SK-N-SH (cell line): ENCODE data around the gene CAMK2D. TPM values are rescaled to one million over a fixed set of nuclear protein-coding genes. Genes with fewer than 3 reads are reported as not detected.

Experiments
- CTCF ChIA-PET: fragments of 300-600, 350-600 bp; formaldehyde crosslinking; extraction: SDS; loops from one replicate; lab custom pipeline; 2021; lab: Yijun Ruan, JAX
- POLR2A ChIA-PET: fragments of 350-600 bp; sonication (Branson Sonifier 250); formaldehyde crosslinking; extraction: SDS; loops from one replicate; lab custom pipeline; 2020; ENCODE audit warnings: antibody characterized with exemption, inconsistent platforms; lab: Yijun Ruan, JAX
- DNase-seq: peaks from one replicate; pipeline ENCODE4 v3.0.0; 2012
- H2AFZ ChIP-seq: fragments of 200-600 bp; sonication (generic); 2 replicates; pipeline ENCODE4 v1.8.1; 2016; ENCODE audit warnings: antibody characterized with exemption, mild to moderate bottlenecking, low read depth
- H3F3A ChIP-seq: fragments of 200-600 bp; sonication (generic); replicated peaks from 2 replicates; pipeline ENCODE3; 2016; ENCODE audit warnings: antibody characterized with exemption, mild to moderate bottlenecking; ENCODE audit not compliant: insufficient read depth
- H3K27ac ChIP-seq, 2 experiments: fragments of 200-500 bp in 1 of 2; fragments of 200-600 bp in 1 of 2; sonication (Bioruptor generic) in 1 of 2; sonication (generic), shearing (Covaris generic) in 1 of 2; 2 replicates each; pipeline versions ENCODE4 v1.5.1 to v1.6.1; 2014 to 2016; ENCODE audit warnings: low read depth in 2 of 2, inconsistent platforms in 1 of 2, low read length in 1 of 2, mild to moderate bottlenecking in 1 of 2, mixed read lengths in 1 of 2
- H3K27me3 ChIP-seq: fragments of 200-600 bp; sonication (generic), shearing (Covaris generic); 2 replicates; pipeline ENCODE4 v1.6.1; 2016; ENCODE audit warnings: mixed run types; ENCODE audit not compliant: insufficient read depth
- H3K36me3 ChIP-seq, 2 experiments: fragments of 200-500 bp in 1 of 2; fragments of 200-600 bp in 1 of 2; sonication (Bioruptor generic) in 1 of 2; sonication (generic) in 1 of 2; replicated peaks in 1 of 2; 2 replicates each; pipeline versions ENCODE3 to v1.5.1; 2014 to 2016; ENCODE audit warnings: low read length in 1 of 2, mild to moderate bottlenecking in 1 of 2; ENCODE audit not compliant: insufficient read depth in 2 of 2, control insufficient read depth in 1 of 2
- H3K4me1 ChIP-seq, 2 experiments: fragments of 200-500 bp in 1 of 2; fragments of 200-600 bp in 1 of 2; sonication (Bioruptor generic) in 1 of 2; sonication (generic), shearing (Covaris generic) in 1 of 2; 2 replicates each; pipeline versions ENCODE4 v1.5.1 to v1.6.1; 2014 to 2016; ENCODE audit warnings: low read depth in 1 of 2, low read length in 1 of 2, mixed run types in 1 of 2; ENCODE audit not compliant: insufficient read depth in 2 of 2, control insufficient read depth in 1 of 2
- H3K4me2 ChIP-seq: fragments of 200-600 bp; sonication (generic), shearing (Covaris generic); 2 replicates; pipeline ENCODE4 v1.6.1; 2017; ENCODE audit warnings: mixed run types
- H3K4me3 ChIP-seq, 2 experiments: fragments of 200-500 bp in 1 of 2; fragments of 200-600 bp in 1 of 2; sonication (Bioruptor generic) in 1 of 2; sonication (generic), shearing (Covaris generic) in 1 of 2; 2 replicates each; pipeline versions ENCODE4 v1.5.1 to v1.8.1; 2014 to 2016; ENCODE audit warnings: low read depth in 2 of 2, inconsistent platforms in 1 of 2, low read length in 1 of 2, mild to moderate bottlenecking in 1 of 2, mixed read lengths in 1 of 2, moderate library complexity in 1 of 2
- H3K79me2 ChIP-seq: fragments of 200-600 bp; sonication (generic); 2 replicates; pipeline ENCODE4 v1.8.1; 2017; ENCODE audit warnings: mild to moderate bottlenecking; ENCODE audit not compliant: insufficient read depth
- H3K9ac ChIP-seq: fragments of 200-600 bp; sonication (generic); 2 replicates; pipeline ENCODE4 v1.6.1; 2017; ENCODE audit warnings: mixed run types
- H3K9me2 ChIP-seq: fragments of 200-600 bp; sonication (generic); 2 replicates; pipeline ENCODE4 v1.6.1; 2017; ENCODE audit warnings: mixed run types
- H3K9me3 ChIP-seq: fragments of 200-600 bp; sonication (generic); 2 replicates; pipeline ENCODE4 v1.6.1; 2017; ENCODE audit warnings: mixed run types, mild to moderate bottlenecking, moderate library complexity
- H4K20me1 ChIP-seq: fragments of 200-600 bp; sonication (generic); 2 replicates; pipeline ENCODE4 v1.6.1; 2017; ENCODE audit warnings: mild to moderate bottlenecking, mixed run types; ENCODE audit not compliant: insufficient read depth
- EP300 ChIP-seq, 2 experiments: IDR thresholded peaks; 2 replicates each; pipeline versions ENCODE4 v1.4.0 to v1.6.1; 2012; ENCODE audit warnings: borderline replicate concordance in 1 of 2, low read depth in 1 of 2, low read length in 1 of 2
- EZH2phosphoT487 ChIP-seq: fragments of 200-600 bp; sonication (generic); IDR thresholded peaks from 2 replicates; pipeline ENCODE4 v1.6.1; 2017; ENCODE audit warnings: low read depth, mixed run types, mild to moderate bottlenecking, antibody characterized with exemption, moderate library complexity, borderline replicate concordance
- FOXM1 ChIP-seq: IDR thresholded peaks from 2 replicates; pipeline ENCODE4 v1.4.0; 2012; ENCODE audit warnings: low read depth, mild to moderate bottlenecking
- GATA2 ChIP-seq: sonication (generic); formaldehyde crosslinking; IDR thresholded peaks from 2 replicates; pipeline ENCODE4 v1.5.0; 2020; ENCODE audit warnings: mild to moderate bottlenecking, missing genetic modification reagents
- JUND ChIP-seq: IDR thresholded peaks from 2 replicates; pipeline ENCODE4 v1.4.0; 2012
- MAX ChIP-seq: IDR thresholded peaks from 2 replicates; pipeline ENCODE4 v1.4.0; 2012; ENCODE audit warnings: low read depth
- MEF2A ChIP-seq: IDR thresholded peaks from 2 replicates; pipeline ENCODE4 v1.4.0; 2012; ENCODE audit warnings: low read depth, borderline replicate concordance
- MXI1 ChIP-seq: IDR thresholded peaks from 2 replicates; pipeline ENCODE4 v1.6.1; 2012; ENCODE audit warnings: mild to moderate bottlenecking, low read depth, low read length, improper control_type of control experiment
- NFIC ChIP-seq: IDR thresholded peaks from 2 replicates; pipeline ENCODE4 v1.4.0; 2012; ENCODE audit warnings: borderline replicate concordance
- NRF1 ChIP-seq: IDR thresholded peaks from 2 replicates; pipeline ENCODE4 v1.6.1; 2012; ENCODE audit warnings: low read depth, mild to moderate bottlenecking, low read length
- PBX3 ChIP-seq: IDR thresholded peaks from 2 replicates; pipeline ENCODE4; 2012
- RAD21 ChIP-seq: IDR thresholded peaks from 2 replicates; pipeline ENCODE4 v1.6.1; 2012; ENCODE audit warnings: mild to moderate bottlenecking, low read length
- RFX5 ChIP-seq: IDR thresholded peaks from 2 replicates; pipeline ENCODE4 v1.6.1; 2012; ENCODE audit warnings: mild to moderate bottlenecking, improper control_type of control experiment, low read length
- RXRA ChIP-seq: IDR thresholded peaks from 2 replicates; pipeline ENCODE4 v1.4.0; 2012; ENCODE audit warnings: low read depth, mild to moderate bottlenecking, borderline replicate concordance
- SMC3 ChIP-seq: IDR thresholded peaks from 2 replicates; pipeline ENCODE4 v1.6.1; 2012; ENCODE audit warnings: low read depth, low read length, improper control_type of control experiment
- TAF1 ChIP-seq: IDR thresholded peaks from 2 replicates; pipeline ENCODE4 v1.6.1; 2012; ENCODE audit warnings: low read depth, mild to moderate bottlenecking, low read length, moderate library complexity, borderline replicate concordance
- TCF12 ChIP-seq: IDR thresholded peaks from 2 replicates; pipeline ENCODE4 v1.4.0; 2012
- TEAD4 ChIP-seq: IDR thresholded peaks from 2 replicates; pipeline ENCODE4 v1.4.0; 2012; ENCODE audit warnings: mild to moderate bottlenecking, borderline replicate concordance; ENCODE audit not compliant: insufficient read depth
- ZBTB33 ChIP-seq: IDR thresholded peaks from 2 replicates; pipeline ENCODE4 v1.4.0; 2012; ENCODE audit warnings: low read depth, borderline replicate concordance
- WGBS: methylation state at CpG from one replicate; pipeline ENCODE4 v1.1.6; 2017; ENCODE audit warnings: low lambda C conversion rate; 5-methylcytosine and 5-hydroxymethylcytosine counted together
- polyA plus RNA-seq, 3 experiments: library from polyadenylated mRNA; depleted of rRNA; stranded (reverse); fragments of >200 nt; gene quantifications; 2 replicates each; pipeline ENCODE4 v1.2.3, GENCODE V29; 2012

CAMK2D gene
- polyA plus RNA-seq, 1 of the 3 experiments (the other 2 are of a cell fraction), result 17.0 TPM

- TF ChIP-seq MXI1 (no peak), RXRA (no peak), EP300 (IDR thresholded peaks at IDR 0.05; ENCODE audit: borderline replicate concordance in 1 of 2, low read depth in 1 of 2, low read length in 1 of 2) (no peak)
These were observed 122.2 kb downstream of the CAMK2D start (continued) for GRCh38 chr4:113639326-113639725.

GRCh38 chr4:113638562-113638832, 123.0 kb downstream of the CAMK2D start:
- peaks cover 43% of the 10 kb centered on the region for H4K20me1 ChIP-seq
- peaks cover 7 to 14% of the 10 kb centered on the region in 2 experiments; a peak in 3 of 4 replicates for H3K4me1 ChIP-seq
- TF ChIP-seq NFIC (no peak), NRF1 (no peak), FOXM1 (no peak), SMC3 (no peak), RXRA (no peak), PBX3 (no peak), EZH2phosphoT487 (no peak), ZBTB33 (no peak), RFX5 (no peak), TCF12 (no peak), MEF2A (no peak), MAX (no peak), TEAD4 (no peak), RAD21 (no peak), JUND (no peak), GATA2 (CRISPR knock-in tag) (no peak), TAF1 (no peak)
- H3K4me2 ChIP-seq, result no peak overlapping the region
- H3K9me2 ChIP-seq, result no peaks in the 10 kb centered on the region
- CTCF ChIA-PET, result no interaction called here
- POLR2A ChIA-PET, result no interaction called here
- peaks cover 33% of the 10 kb centered on the region for H3K79me2 ChIP-seq
- peaks cover 15% of the 10 kb centered on the region for H3F3A ChIP-seq
- H3K9me3 ChIP-seq, result no peaks in the 10 kb centered on the region
- H3K9ac ChIP-seq, result no peak overlapping the region
- no peak overlapping the region for H2AFZ ChIP-seq
- no peak overlapping the region for H3K4me3 ChIP-seq
- DNase-seq, result no peak
- H3K36me3 ChIP-seq, result no peaks in the 10 kb centered on the region
- H3K27me3 ChIP-seq, result no peaks in the 10 kb centered on the region
- WGBS, result 100% methylated on average over 3 of the region's 3 CpGs
- no peak overlapping the region for H3K27ac ChIP-seq
